Keratinocyte (primary cell): ENCODE results near the gene ACOT4. TPM values are rescaled to one million over a fixed set of nuclear protein-coding genes. Genes with fewer than 3 reads are reported as not detected.
"Not testable (repeated sequence)": the region's sequence is repeated elsewhere in the genome, so short reads cannot be mapped to it uniquely, and the experiment has no call there.

Source experiments
- DNase-seq: peaks from one replicate; pipeline ENCODE4 v3.0.0-alpha.2; 2011; ENCODE audit warnings: low read depth, missing footprints, low spot score
- FAIRE-seq: peaks from 2 replicates; lab custom pipeline; 2011; peaks lifted over from hg19 to GRCh38; lab: Jason Lieb, UNC
- H2AFZ ChIP-seq: 2 replicates; pipeline ENCODE4 v1.6.0; 2012; ENCODE audit warnings: low read length, control low read depth, inconsistent platforms; ENCODE audit not compliant: control insufficient read depth
- H3K27ac ChIP-seq: 2 replicates; pipeline ENCODE4 v1.5.1; 2011; ENCODE audit warnings: low read length; ENCODE audit not compliant: control insufficient read depth, insufficient read depth
- H3K27me3 ChIP-seq: 3 replicates; pipeline ENCODE4 v1.6.0; 2011; ENCODE audit warnings: low read length; ENCODE audit not compliant: control insufficient read depth, insufficient read depth; ENCODE audit errors: extremely low read depth
- H3K36me3 ChIP-seq, 2 experiments: 2 replicates in 1 of 2; 3 replicates in 1 of 2; pipeline ENCODE4 v1.5.1; 2011; ENCODE audit warnings: low read length in 2 of 2, mild to moderate bottlenecking in 1 of 2; ENCODE audit not compliant: control insufficient read depth in 2 of 2, insufficient read depth in 2 of 2; ENCODE audit errors: extremely low read depth in 1 of 2
- H3K4me1 ChIP-seq: 3 replicates; pipeline ENCODE4 v1.5.1; 2011; ENCODE audit warnings: low read length; ENCODE audit not compliant: control insufficient read depth, insufficient read depth; ENCODE audit errors: extremely low read depth
- H3K4me2 ChIP-seq: 3 replicates; pipeline ENCODE4 v1.6.0; 2011; ENCODE audit warnings: low read depth, low read length; ENCODE audit not compliant: control insufficient read depth, insufficient read depth; ENCODE audit errors: extremely low read depth
- H3K4me3 ChIP-seq, 3 experiments: fragments of 200-600 bp in 1 of 3; sonication (generic) in 1 of 3; 2 replicates in 2 of 3; 3 replicates in 1 of 3; pipeline ENCODE4 v1.5.1; 2011 to 2016; ENCODE audit warnings: low read length in 3 of 3, mild to moderate bottlenecking in 3 of 3, control low read depth in 2 of 3, inconsistent platforms in 1 of 3, low read depth in 1 of 3, mixed read lengths in 1 of 3, mixed run types in 1 of 3, moderate library complexity in 1 of 3; ENCODE audit not compliant: control insufficient read depth in 2 of 3, insufficient read depth in 2 of 3; ENCODE audit errors: extremely low read depth in 1 of 3
- H3K79me2 ChIP-seq: 2 replicates; pipeline ENCODE4 v1.6.0; 2012; ENCODE audit warnings: low read length; ENCODE audit not compliant: control insufficient read depth, insufficient read depth
- H3K9ac ChIP-seq: 3 replicates; pipeline ENCODE4 v1.6.0; 2011; ENCODE audit warnings: low read length; ENCODE audit not compliant: control insufficient read depth, insufficient read depth; ENCODE audit errors: extremely low read depth
- H3K9me1 ChIP-seq: 3 replicates; pipeline ENCODE4 v1.6.0; 2011; ENCODE audit warnings: low read length; ENCODE audit not compliant: control insufficient read depth, insufficient read depth; ENCODE audit errors: extremely low read depth
- H3K9me3 ChIP-seq: 2 replicates; pipeline ENCODE4 v1.5.1; 2012; ENCODE audit warnings: low read depth, low read length; ENCODE audit not compliant: control insufficient read depth
- H4K20me1 ChIP-seq: 3 replicates; pipeline ENCODE4 v1.6.0; 2011; ENCODE audit warnings: low read length; ENCODE audit not compliant: control insufficient read depth, insufficient read depth; ENCODE audit errors: extremely low read depth
- CTCF ChIP-seq, 3 experiments: IDR thresholded peaks in 1 of 3; conservative IDR thresholded peaks in 1 of 3; optimal IDR thresholded peaks in 1 of 3; 2 replicates in 2 of 3; 3 replicates in 1 of 3; pipeline versions ENCODE3 to v1.5.1; 2011; ENCODE audit warnings: low read length in 3 of 3, mild to moderate bottlenecking in 3 of 3, moderate library complexity in 2 of 3, control low read depth in 1 of 3, inconsistent platforms in 1 of 3; ENCODE audit not compliant: insufficient read depth in 2 of 3; ENCODE audit errors: extremely low read depth in 1 of 3
- EZH2 ChIP-seq: IDR thresholded peaks from one replicate; pipeline ENCODE4 v1.6.1; 2012; ENCODE audit warnings: inconsistent platforms, mild to moderate bottlenecking, low read length, moderate library complexity
- dilution Hi-C: fragments of 300-500 bp; cut with MboI; formaldehyde crosslinking; loops from one replicate; pipeline ENCODE4 v1.7.0; 2020; ENCODE audit warnings: low sequenced_read_pairs; ENCODE audit not compliant: extremely low pct_ligation_motif_present
- polyA plus RNA-seq, 5 experiments: library from polyadenylated mRNA; depleted of rRNA in 3 of 5; stranded (reverse) in 3 of 5; stranded (forward) in 1 of 5; unstranded in 1 of 5; fragments of >200 nt; gene quantifications; 1 replicate in 1 of 5; 2 replicates in 3 of 5; 3 replicates in 1 of 5; pipeline versions ENCODE4 v1.2.1 to v1.2.3, GENCODE V29; 2011 to 2012; ENCODE audit warnings: missing spikeins in 2 of 5, low read depth in 1 of 5, low replicate concordance in 1 of 5

Gene ACOT4
- polyA plus RNA-seq, 1 donor (not counting 4 experiments of a cell fraction or from before 2014, with no cell fraction given): 0.29 TPM

- peak overlapping the region; percentile 29 to 73 (median 55) for H3K4me3 ChIP-seq
- H3K9ac ChIP-seq: peak overlapping the region; percentile 60
- H3K4me2 ChIP-seq: peak overlapping the region; percentile 92
- peak; percentile 88 for FAIRE-seq
- H3K9me1 ChIP-seq: no peaks in the 10 kb centered on the region
- dilution Hi-C loops: no loop called here
- no peak for DNase-seq
- peak overlapping the region; percentile 91 for H2AFZ ChIP-seq
- H3K79me2 ChIP-seq: no peaks in the 10 kb centered on the region
- H3K4me1 ChIP-seq: peaks cover 6% of the 10 kb centered on the region
- peaks cover 10% of the 10 kb centered on the region for H3K27me3 ChIP-seq
- H4K20me1 ChIP-seq: no peaks in the 10 kb centered on the region
- H3K9me3 ChIP-seq: no peaks in the 10 kb centered on the region
- TF ChIP-seq EZH2 (no peak), CTCF (optimal IDR thresholded peaks at IDR 0.05 in 1 of 3, IDR thresholded peaks at IDR 0.05 in 1 of 3, conservative IDR thresholded peaks at IDR 0.05 in 1 of 3; ENCODE audit: extremely low read depth in 1 of 3, insufficient read depth in 2 of 3, low read length in 3 of 3) (peak; percentile 77 to 83 (median 81))
- no peak overlapping the region for H3K27ac ChIP-seq
- H3K36me3 ChIP-seq: no peaks in the 10 kb centered on the region
These were observed 41.7 kb downstream of the ACOT4 start for GRCh38 chr14:73633116-73634010.

GRCh38 chr14:73634011-73634833, 42.5 kb downstream of the ACOT4 start:
- no peak for FAIRE-seq

DNA sequence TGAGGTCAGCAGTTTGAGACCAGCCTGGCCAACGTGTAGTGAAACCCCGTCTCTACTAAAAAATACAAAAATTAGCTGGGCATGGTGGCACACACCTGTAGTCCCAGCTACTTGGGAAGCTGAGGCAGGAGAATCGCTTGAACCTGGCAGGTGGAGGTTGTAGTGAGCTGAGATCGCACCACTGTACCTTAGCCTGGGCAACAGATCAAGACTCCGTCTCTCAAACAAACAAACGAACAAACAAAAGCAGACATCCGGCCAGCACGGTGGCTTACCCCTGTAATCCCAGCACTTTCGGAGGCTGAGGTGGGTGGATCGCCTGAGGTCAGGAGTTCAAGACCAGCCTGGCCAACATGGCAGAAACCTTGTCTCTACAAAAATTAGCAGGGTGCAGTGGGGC, 44.7 kb downstream of the ACOT4 start:
- H2AFZ ChIP-seq, H3K27ac ChIP-seq, H3K4me2 ChIP-seq, FAIRE-seq, H3K4me3 ChIP-seq, H3K9ac ChIP-seq, H3K79me2 ChIP-seq, H3K4me1 ChIP-seq, H3K9me3 ChIP-seq, H3K36me3 ChIP-seq, H3K27me3 ChIP-seq, dilution Hi-C loops, H4K20me1 ChIP-seq, H3K9me1 ChIP-seq, DNase-seq: not testable (repeated sequence)

More at GRCh38 chr14:73634011-73634833, 42.5 kb downstream of the ACOT4 start:
- H3K4me2 ChIP-seq: peak overlapping the region; percentile 92
- dilution Hi-C loops: no loop called here
- H3K9ac ChIP-seq: peak overlapping the region; percentile 60
- DNase-seq: no peak
- TF ChIP-seq CTCF (optimal IDR thresholded peaks at IDR 0.05 in 1 of 3, IDR thresholded peaks at IDR 0.05 in 1 of 3, conservative IDR thresholded peaks at IDR 0.05 in 1 of 3; ENCODE audit: extremely low read depth in 1 of 3, insufficient read depth in 2 of 3, low read length in 3 of 3) (peak in 1 of 3 experiments; percentile 35), EZH2 (peak; percentile 41)
- H3K9me3 ChIP-seq: no peaks in the 10 kb centered on the region
- H3K79me2 ChIP-seq: no peaks in the 10 kb centered on the region
- no peaks in the 10 kb centered on the region for H3K36me3 ChIP-seq
- peaks cover 6% of the 10 kb centered on the region for H3K4me1 ChIP-seq
- peaks cover 10% of the 10 kb centered on the region for H3K27me3 ChIP-seq
- H3K27ac ChIP-seq: no peak overlapping the region
- peak overlapping the region; percentile 29 to 73 (median 55) for H3K4me3 ChIP-seq
- no peaks in the 10 kb centered on the region for H4K20me1 ChIP-seq
- H2AFZ ChIP-seq: peak overlapping the region; percentile 91
- H3K9me1 ChIP-seq: no peaks in the 10 kb centered on the region
